GM18526 (cell line): Measurements from ENCODE around the gene DCAF7.

Experiments used
- POLR2A ChIP-seq: IDR thresholded peaks from 3 replicates; pipeline ENCODE4 v1.6.1; 2011; ENCODE audit not compliant: insufficient read length; ENCODE audit errors: extremely low read depth

DCAF7 gene

DNA sequence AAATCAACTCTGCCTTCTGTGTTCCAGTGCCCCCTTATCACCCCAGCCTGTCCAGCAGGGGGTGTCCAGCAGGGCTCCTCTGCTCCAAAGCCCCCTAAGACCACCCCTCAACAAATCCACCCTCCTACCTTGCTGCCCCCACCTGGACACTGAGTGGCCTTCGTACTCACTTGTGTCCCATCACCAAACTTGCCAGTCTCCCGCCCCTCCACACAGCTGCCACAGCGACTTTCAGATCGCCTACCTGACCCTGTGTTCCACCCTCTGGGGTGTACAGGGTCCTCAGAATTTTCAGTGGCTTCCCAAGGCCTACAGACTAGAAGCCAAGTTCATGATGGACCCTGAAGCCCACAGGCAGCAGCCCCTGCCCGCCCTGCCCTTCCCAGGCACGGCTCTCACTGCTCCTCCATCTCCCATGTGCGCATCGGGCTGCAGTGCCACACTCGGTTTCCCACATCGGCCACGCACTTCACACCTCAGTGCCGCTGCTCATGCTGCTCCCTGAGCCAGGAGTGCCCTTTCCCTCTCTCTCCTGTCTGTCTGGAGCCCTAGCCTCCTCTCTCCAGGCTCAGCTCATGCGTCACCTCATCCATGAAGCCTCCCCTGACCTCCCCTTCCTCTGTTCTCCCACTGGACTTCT, 15.3 kb upstream of the DCAF7 start:
- no peak for TF ChIP-seq POLR2A

DNA sequence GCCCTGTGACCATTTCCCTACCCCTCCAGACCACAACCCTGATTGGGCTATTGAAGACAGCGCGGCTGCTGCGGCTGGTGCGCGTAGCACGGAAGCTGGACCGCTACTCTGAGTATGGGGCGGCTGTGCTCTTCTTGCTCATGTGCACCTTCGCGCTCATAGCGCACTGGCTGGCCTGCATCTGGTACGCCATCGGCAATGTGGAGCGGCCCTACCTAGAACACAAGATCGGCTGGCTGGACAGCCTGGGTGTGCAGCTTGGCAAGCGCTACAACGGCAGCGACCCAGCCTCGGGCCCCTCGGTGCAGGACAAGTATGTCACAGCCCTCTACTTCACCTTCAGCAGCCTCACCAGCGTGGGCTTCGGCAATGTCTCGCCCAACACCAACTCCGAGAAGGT, 14.6 kb upstream of the DCAF7 start:
- no peak for TF ChIP-seq POLR2A

DNA sequence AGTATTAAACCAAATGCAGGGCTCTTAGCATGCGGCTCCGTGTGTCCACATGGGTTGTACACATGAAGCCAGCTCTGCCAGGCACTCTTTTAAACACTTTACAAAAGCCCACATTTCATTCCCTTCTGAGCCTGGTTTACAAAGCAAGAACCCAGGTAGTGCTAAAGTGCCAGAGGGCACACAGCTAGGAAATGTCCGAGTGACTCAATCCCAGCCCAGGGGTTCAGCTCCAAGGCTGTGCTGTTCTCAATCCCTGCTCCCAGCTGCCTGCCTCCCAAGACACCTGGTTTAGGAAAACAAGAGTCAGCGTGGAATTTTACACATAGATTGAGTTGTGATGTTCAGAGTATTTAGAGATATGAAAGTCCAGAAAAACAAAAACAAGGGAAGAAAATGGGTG, 13.3 kb upstream of the DCAF7 start:
- no peak for TF ChIP-seq POLR2A

DNA sequence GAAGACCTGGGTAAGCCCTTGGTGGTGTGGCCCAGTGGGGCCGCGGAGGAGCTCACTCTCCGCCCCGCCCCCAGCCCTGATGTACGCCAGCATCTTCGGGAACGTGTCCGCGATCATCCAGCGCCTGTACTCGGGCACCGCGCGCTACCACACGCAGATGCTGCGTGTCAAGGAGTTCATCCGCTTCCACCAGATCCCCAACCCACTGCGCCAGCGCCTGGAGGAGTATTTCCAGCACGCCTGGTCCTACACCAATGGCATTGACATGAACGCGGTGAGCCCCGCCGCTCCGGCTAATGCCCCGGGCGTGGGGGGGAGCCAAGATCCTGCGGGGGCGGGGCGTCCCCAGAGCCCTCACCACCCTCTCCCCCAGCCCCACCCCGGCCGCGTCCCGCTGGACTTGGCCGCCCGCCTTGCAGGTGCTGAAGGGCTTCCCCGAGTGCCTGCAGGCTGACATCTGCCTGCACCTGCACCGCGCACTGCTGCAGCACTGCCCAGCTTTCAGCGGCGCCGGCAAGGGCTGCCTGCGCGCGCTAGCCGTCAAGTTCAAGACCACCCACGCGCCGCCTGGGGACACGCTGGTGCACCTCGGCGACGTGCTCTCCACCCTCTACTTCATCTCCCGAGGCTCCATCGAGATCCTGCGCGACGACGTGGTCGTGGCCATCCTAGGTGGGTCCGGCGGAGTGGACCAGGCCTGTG, 12.1 kb upstream of the DCAF7 start:
- TF ChIP-seq POLR2A, result no peak

DNA sequence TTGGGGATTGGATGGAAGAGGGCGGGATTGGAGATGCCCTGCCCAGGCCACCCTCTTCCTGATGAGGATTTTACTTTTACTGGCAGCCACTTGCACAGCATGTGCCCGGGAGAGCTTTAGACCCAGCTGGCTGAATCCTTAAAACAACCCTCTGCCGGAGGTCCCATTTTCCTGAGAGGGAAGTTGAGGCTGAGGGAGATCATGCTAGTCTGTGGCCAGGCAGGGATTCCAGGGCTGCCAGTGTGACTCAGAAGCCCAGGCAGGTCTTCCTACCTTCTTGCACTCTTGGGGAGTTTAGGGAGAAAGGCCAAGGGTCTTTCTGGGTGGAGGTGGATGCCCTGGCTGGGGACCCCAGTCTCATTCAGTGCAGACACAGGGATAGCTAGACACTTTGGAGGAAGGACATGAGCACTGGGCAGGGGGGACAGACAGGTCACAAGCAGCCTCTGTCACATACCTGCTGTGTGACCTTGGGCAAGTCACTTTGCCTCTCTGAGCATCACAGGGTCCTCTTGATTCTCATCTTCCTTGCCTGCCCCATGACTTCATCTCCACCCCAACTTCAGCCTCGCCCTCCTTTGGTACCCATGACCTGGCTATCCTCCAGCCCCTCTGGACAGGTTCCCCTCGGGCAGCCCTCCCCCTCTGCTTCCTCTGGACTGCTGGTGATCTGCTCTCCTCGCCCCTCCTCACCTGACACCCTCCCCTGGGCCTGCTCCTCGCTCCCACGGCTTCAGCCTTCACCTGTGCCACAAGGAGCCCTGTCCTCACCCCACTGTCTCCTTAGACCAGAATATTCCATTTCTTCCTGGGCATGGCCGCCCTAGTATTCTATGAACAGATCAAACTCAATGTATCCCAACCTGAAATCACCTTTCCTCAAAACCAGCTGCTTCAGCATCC, 11.3 kb upstream of the DCAF7 start:
- TF ChIP-seq POLR2A, result no peak

DNA sequence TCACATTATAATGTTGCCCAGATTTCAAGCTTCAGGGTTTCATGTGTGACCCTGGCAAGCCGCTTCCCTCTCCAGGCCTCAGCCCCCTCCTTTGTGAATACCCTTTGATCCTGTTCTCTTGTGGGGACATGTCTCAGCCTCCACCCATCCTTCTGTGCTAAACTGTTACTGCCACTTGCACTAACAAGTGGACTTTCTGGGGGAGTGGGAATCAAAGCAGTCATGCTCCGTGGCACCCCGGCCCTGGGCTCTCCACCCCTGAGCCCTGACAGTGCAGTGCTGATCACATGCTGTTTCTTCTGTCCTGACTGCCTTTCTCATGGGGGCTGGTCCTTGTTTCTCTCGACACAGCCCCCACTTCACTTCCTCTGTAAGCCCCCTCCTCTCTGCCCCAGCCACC, 9.7 kb upstream of the DCAF7 start:
- no peak for TF ChIP-seq POLR2A

DNA sequence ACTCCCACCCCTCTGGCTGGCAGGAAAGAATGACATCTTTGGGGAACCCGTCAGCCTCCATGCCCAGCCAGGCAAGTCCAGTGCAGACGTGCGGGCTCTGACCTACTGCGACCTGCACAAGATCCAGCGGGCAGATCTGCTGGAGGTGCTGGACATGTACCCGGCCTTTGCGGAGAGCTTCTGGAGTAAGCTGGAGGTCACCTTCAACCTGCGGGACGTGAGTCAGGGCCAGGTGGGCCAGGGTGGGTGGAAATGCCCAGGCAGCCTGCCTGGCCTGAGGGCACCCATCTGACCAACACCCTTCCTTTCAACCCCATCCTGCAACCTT, 8.1 kb upstream of the DCAF7 start:
- no peak for TF ChIP-seq POLR2A

DNA sequence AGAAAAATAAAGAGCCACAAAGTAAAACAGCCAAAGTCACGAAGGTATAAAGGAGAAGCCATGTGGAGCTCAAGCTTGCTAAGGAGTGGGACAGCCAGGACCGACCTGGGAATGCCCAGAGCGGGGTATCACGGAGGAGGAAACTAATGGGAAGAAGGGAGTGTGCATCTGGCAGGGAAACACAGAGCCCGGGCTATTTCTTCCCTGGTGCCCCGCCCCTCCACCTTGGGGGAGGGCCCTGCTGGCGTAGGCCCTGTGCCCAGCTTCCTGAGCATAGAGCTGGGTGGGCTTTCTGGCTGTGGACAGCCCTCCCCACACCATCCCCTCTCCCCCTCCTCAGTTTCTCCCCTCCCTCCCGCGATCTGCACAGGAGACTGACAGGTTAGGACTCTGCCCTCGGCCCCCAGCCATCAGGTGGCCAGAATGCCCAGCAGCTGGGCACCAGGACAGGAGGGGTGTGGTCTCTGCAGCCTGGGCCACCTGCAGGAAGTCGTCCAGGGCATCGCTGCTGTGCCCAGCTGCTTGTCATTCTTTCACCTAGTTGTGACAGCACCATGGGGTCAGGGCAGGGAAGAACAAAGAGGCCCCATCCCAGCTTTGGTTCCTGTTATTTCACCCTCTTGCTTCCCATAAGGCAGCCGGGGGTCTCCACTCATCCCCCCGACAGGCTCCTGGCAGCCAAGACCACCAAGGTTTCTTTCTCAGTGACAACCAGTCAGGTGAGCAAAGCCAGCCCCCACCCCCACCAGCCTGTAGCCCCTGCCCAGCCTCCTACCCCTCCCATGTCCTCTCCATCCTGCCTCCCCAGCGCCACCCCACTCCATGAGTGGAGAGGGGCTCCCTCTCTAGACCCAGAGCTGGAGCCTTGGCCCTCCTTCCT, 7.1 kb upstream of the DCAF7 start:
- TF ChIP-seq POLR2A, result no peak

DNA sequence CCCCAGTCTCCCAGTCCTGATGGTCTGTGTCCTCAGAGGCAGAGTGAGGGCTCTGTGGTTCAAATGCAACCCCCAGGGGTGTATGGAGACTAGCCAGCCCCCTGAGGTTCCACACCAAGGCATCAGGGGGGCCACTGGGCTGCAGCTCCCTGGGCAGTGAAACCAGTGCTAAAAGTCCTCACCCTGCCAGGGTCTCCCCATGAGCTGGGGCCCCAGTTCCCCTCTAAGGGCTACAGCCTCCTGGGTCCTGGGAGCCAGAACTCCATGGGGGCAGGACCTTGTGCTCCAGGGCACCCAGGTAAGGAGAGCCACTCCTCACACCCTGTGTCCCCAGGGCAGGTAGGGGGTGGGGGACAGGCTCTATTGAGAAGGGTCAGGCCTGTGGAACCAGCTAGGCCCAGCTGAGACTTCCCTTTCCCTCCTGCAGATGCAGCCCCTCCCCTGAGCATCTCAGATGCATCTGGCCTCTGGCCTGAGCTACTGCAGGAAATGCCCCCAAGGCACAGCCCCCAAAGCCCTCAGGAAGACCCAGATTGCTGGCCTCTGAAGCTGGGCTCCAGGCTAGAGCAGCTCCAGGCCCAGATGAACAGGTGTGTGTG, 6.4 kb upstream of the DCAF7 start:
- no peak for TF ChIP-seq POLR2A

DNA sequence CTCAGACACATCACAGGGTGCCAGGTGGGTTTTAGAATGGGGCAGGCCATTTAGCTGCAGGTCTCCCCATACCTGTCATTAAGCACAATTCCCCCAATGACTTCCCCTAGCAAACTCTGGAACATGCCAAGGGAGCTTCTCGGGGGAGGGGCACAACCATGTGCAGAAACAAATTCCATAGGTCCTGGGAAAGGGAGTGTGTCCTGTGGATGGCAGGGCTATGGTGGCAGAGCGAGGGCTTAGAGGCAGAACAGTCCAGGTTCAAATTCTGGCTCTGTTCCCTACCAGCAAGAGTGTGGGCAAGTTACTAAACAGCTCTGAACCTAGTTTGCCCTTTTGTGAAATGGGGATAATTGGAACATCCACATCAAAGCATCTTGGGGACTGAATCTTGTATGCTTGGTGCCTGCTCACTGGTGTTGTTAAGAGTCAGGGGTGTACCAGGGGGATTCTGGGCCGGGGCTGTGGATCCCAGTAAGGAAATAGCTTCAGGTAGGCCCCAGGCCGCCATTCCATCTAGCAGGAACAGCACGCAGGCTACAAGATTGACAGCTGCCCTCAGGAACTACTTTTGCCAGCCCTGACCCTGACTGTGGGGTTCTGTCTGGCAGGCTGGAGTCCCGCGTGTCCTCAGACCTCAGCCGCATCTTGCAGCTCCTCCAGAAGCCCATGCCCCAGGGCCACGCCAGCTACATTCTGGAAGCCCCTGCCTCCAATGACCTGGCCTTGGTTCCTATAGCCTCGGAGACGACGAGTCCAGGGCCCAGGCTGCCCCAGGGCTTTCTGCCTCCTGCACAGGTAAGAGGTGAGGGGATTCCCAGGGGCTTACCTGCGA, 5.6 kb upstream of the DCAF7 start:
- no peak for TF ChIP-seq POLR2A

DNA sequence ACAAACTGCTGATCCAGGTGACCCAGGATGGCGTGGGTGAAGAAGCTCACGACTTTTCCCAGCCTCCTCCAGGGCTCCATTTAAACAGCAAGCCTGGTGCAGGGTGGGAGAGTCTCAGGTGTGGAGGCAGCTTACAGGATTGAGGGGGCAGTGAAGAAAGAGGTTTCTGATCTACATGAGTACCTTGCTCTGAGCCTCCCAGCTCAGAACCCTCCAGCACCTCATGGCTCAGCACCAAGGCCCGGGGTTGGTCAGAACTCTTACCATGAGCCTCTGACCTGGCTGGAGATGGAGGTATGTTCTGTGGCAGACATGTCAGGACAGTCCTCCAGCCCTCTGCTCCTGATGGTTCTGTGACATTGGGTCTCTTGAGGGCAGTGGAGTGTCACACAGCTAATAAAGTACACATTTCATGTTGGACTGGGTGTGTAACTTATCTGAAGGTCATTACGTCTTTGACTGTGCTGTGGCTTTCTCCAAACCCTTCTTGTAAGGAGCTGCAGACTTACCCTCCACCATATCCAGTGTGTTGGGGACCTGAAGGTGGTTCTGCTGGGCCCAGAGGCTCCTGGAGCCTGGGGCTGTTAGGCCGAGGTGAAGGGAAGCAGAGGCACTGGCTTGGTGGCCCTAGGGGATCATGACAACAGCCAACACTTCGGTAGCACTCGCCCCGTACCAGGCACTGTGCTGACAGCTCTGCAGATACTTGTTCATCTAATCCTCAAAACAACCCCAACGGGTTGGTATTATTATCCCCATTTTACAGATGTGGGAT, 3.8 kb upstream of the DCAF7 start:
- no peak for TF ChIP-seq POLR2A

DNA sequence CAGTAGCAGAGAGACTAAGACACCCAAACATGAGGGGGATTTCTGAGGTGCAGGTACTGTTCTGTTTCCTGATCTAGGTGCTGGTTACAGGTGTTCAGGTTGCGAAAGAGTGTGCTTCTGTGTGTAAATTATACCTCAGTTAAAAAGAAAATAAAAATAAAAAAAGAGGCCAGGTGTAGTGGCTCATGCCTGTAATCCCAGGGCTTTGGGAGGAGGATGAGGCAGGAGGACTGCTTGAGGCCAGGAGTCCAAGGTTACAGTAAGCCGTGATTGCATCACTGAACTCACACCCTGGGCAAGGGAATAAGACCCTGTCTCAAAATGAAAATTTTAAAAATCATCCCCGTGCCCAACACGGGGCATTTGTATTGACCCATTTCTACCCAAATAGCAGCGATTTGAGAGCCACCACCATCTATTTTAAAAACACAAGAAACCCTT, 3.2 kb upstream of the DCAF7 start:
- TF ChIP-seq POLR2A, result no peak

DNA sequence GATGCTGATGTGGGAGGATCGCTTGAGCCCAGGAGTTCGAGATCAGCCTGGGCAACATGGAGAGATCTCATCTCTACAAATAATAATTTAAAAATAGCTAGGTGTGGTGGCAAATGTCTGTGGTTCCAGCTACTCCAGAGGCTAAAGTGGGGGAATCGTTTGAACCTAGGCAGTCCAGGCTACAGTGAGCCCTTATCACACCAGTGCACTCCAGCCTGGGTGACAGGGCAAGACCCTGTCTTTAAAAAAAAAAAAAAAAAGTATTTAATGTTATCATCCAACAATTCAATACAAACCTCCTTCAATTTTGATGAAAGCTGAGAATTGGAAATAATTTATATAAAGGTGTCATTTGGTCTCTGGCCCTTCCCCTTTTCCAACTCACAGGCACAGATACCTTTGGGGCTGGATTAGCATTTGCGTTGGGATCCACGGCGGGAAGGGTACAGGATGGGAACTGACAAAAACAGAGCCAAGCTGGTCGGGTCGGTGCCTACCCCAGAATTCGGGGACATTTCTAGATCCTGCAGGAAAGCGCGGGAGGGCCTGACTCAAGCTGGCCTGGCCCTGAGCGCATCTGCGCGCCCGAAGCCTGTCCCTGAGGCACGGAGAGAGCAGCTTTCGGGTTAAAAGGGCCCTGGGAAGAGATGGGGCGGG, 860 bp upstream of the DCAF7 start:
- no peak for TF ChIP-seq POLR2A
